H1 (cell line): ENCODE results near the gene MPPED1. TPM values are rescaled to one million over a fixed set of nuclear protein-coding genes. Genes with fewer than 3 reads are reported as not detected.

Experiments
- CTCF ChIA-PET: fragments of 300-600 bp; sonication (Branson Sonifier 250); formaldehyde crosslinking; loops from one replicate; lab custom pipeline; 2021; ENCODE audit not compliant: partially characterized antibody; lab: Charles Lee
- POLR2A ChIA-PET: fragments of 300-600 bp; sonication (Branson Sonifier 250); formaldehyde crosslinking; loops from one replicate; lab custom pipeline; 2021; ENCODE audit warnings: inconsistent platforms; ENCODE audit not compliant: partially characterized antibody; lab: Charles Lee
- DNase-seq, 2 experiments: peaks; one replicate each; pipeline versions ENCODE4 v3.0.0 to v3.0.0-alpha.2; 2010 to 2022; ENCODE audit warnings: low spot score in 2 of 2, low read depth in 1 of 2, mixed read lengths in 1 of 2
- FAIRE-seq: peaks from 2 replicates; lab custom pipeline; 2011; peaks lifted over from hg19 to GRCh38; lab: Jason Lieb, UNC
- H2AFZ ChIP-seq: 2 replicates; pipeline ENCODE4 v1.8.1; 2012; ENCODE audit warnings: low read length, inconsistent platforms
- H2AK5ac ChIP-seq: 2 replicates; pipeline ENCODE4 v1.6.1; 2013; ENCODE audit warnings: low read depth, low read length
- H2BK120ac ChIP-seq: replicated peaks from 2 replicates; pipeline ENCODE3; 2013; ENCODE audit warnings: low read depth, low read length, inconsistent platforms
- H2BK12ac ChIP-seq: 2 replicates; pipeline ENCODE4 v1.6.1; 2013; ENCODE audit warnings: low read depth, low read length
- H2BK15ac ChIP-seq: 2 replicates; pipeline ENCODE4 v1.6.1; 2013; ENCODE audit warnings: low read length
- H2BK20ac ChIP-seq: 2 replicates; pipeline ENCODE4 v1.6.1; 2013; ENCODE audit warnings: low read length
- H2BK5ac ChIP-seq: 2 replicates; pipeline ENCODE4 v1.6.1; 2013; ENCODE audit warnings: low read depth, low read length
- H3K14ac ChIP-seq: 2 replicates; pipeline ENCODE4 v1.6.1; 2013; ENCODE audit warnings: inconsistent platforms; ENCODE audit not compliant: insufficient read length
- H3K18ac ChIP-seq: 2 replicates; pipeline ENCODE4 v1.6.1; 2013; ENCODE audit warnings: low read length; ENCODE audit errors: extremely low read depth
- H3K23ac ChIP-seq: 2 replicates; pipeline ENCODE4 v1.6.1; 2013; ENCODE audit warnings: inconsistent platforms; ENCODE audit not compliant: insufficient read length
- H3K23me2 ChIP-seq: 2 replicates; pipeline ENCODE4 v1.6.1; 2013; ENCODE audit warnings: low read depth, low read length
- H3K27ac ChIP-seq: 2 replicates; pipeline ENCODE4 v1.6.1; 2011; ENCODE audit warnings: low read depth, low read length, inconsistent platforms
- H3K27me3 ChIP-seq, 4 experiments: replicated peaks in 1 of 4; 1 replicate in 1 of 4; 2 replicates in 3 of 4; pipeline versions ENCODE4 v1.6.1 to v1.8.1; 2011 to 2013; ENCODE audit warnings: low read length in 3 of 4, mild to moderate bottlenecking in 3 of 4, inconsistent platforms in 2 of 4, mixed read lengths in 2 of 4, moderate library complexity in 1 of 4; ENCODE audit not compliant: control insufficient read depth in 3 of 4, insufficient read depth in 3 of 4; ENCODE audit errors: extremely low read depth in 1 of 4
- H3K36me3 ChIP-seq, 4 experiments: 2 replicates each; pipeline versions ENCODE4 v1.6.1 to v1.8.1; 2011 to 2013; ENCODE audit warnings: mild to moderate bottlenecking in 4 of 4, low read length in 3 of 4, moderate library complexity in 2 of 4, control low read depth in 1 of 4, inconsistent platforms in 1 of 4; ENCODE audit not compliant: insufficient read depth in 4 of 4, control insufficient read depth in 2 of 4
- H3K4ac ChIP-seq: replicated peaks from 2 replicates; pipeline ENCODE3; 2013; ENCODE audit warnings: low read length, low read depth, mixed read lengths, inconsistent platforms; ENCODE audit not compliant: insufficient read length
- H3K4me1 ChIP-seq, 4 experiments: replicated peaks in 1 of 4; 1 replicate in 1 of 4; 2 replicates in 3 of 4; pipeline versions ENCODE4 v1.6.1 to v1.8.1; 2011 to 2013; ENCODE audit warnings: low read length in 3 of 4, inconsistent platforms in 2 of 4, mixed read lengths in 1 of 4; ENCODE audit not compliant: insufficient read depth in 4 of 4, control insufficient read depth in 3 of 4
- H3K4me2 ChIP-seq, 2 experiments: 2 replicates each; pipeline versions ENCODE4 v1.6.1 to v1.8.1; 2011 to 2013; ENCODE audit warnings: low read depth in 2 of 2, low read length in 2 of 2, control low read depth in 1 of 2, inconsistent platforms in 1 of 2, mild to moderate bottlenecking in 1 of 2; ENCODE audit not compliant: insufficient read depth in 1 of 2
- H3K4me3 ChIP-seq, 4 experiments: fragments of 200-600, 300-600 bp in 1 of 4; sonication (generic), shearing (Covaris generic), sonication (Bioruptor Twin) in 1 of 4; 2 replicates each; pipeline versions ENCODE4 v1.5.1 to v1.8.1; 2011 to 2016; ENCODE audit warnings: low read length in 4 of 4, low read depth in 3 of 4, control low read depth in 2 of 4, inconsistent platforms in 2 of 4, mild to moderate bottlenecking in 2 of 4, mixed read lengths in 1 of 4, moderate library complexity in 1 of 4; ENCODE audit not compliant: insufficient read depth in 2 of 4; ENCODE audit errors: extremely low read depth in 1 of 4
- H3K56ac ChIP-seq: replicated peaks from 2 replicates; pipeline ENCODE3; 2013; ENCODE audit warnings: low read depth, mild to moderate bottlenecking, mixed read lengths, low read length, inconsistent platforms; ENCODE audit not compliant: insufficient read length
- H3K79me1 ChIP-seq: 2 replicates; pipeline ENCODE4 v1.6.1; 2013; ENCODE audit warnings: low read depth, low read length, control low read depth
- H3K79me2 ChIP-seq, 2 experiments: 2 replicates each; pipeline versions ENCODE4 v1.6.1 to v1.8.1; 2012 to 2013; ENCODE audit warnings: low read length in 2 of 2, mild to moderate bottlenecking in 2 of 2, inconsistent platforms in 1 of 2; ENCODE audit not compliant: insufficient read depth in 2 of 2, control insufficient read depth in 1 of 2
- H3K9ac ChIP-seq, 4 experiments: replicated peaks in 1 of 4; 1 replicate in 1 of 4; 2 replicates in 3 of 4; pipeline versions ENCODE4 v1.6.1 to v1.8.1; 2011 to 2013; ENCODE audit warnings: low read depth in 3 of 4, low read length in 3 of 4, control low read depth in 2 of 4, mild to moderate bottlenecking in 2 of 4, moderate library complexity in 2 of 4, inconsistent platforms in 1 of 4; ENCODE audit errors: extremely low read depth in 1 of 4
- H3K9me3 ChIP-seq, 2 experiments: 2 replicates each; pipeline versions ENCODE4 v1.6.1 to v1.8.1; 2012 to 2013; ENCODE audit warnings: mild to moderate bottlenecking in 2 of 2, moderate library complexity in 2 of 2, control low read depth in 1 of 2, inconsistent platforms in 1 of 2, low read depth in 1 of 2, low read length in 1 of 2, mixed read lengths in 1 of 2; ENCODE audit not compliant: insufficient read depth in 2 of 2
- H4K20me1 ChIP-seq, 2 experiments: replicated peaks in 1 of 2; 2 replicates each; pipeline versions ENCODE3 to v1.8.1; 2011 to 2013; ENCODE audit warnings: inconsistent platforms in 2 of 2, low read length in 2 of 2, mild to moderate bottlenecking in 1 of 2; ENCODE audit not compliant: insufficient read depth in 2 of 2, control insufficient read depth in 1 of 2
- H4K5ac ChIP-seq: 2 replicates; pipeline ENCODE4 v1.6.1; 2013; ENCODE audit warnings: low read length, low read depth, mixed read lengths, inconsistent platforms; ENCODE audit not compliant: insufficient read length
- H4K8ac ChIP-seq: 2 replicates; pipeline ENCODE4 v1.8.0; 2013; ENCODE audit warnings: mild to moderate bottlenecking, moderate library complexity, low read length, inconsistent platforms; ENCODE audit not compliant: insufficient read depth; ENCODE audit errors: extremely low read depth
- H4K91ac ChIP-seq: replicated peaks from 2 replicates; pipeline ENCODE3; 2013; ENCODE audit warnings: low read length, mixed read lengths, inconsistent platforms; ENCODE audit not compliant: insufficient read length
- CBX5 ChIP-seq: fragments of 300-800, 300-1000 bp; sonication (generic); IDR thresholded peaks from 2 replicates; pipeline ENCODE4 v1.7.1; 2016; ENCODE audit warnings: antibody characterized with exemption, low read length, low read depth
- CBX8 ChIP-seq: fragments of 300-800, 300-1000 bp; sonication (generic); IDR thresholded peaks from 2 replicates; pipeline ENCODE4 v1.7.1; 2016; ENCODE audit warnings: low read depth, low read length, borderline replicate concordance
- GABPA ChIP-seq: IDR thresholded peaks from 2 replicates; pipeline ENCODE4 v1.6.1; 2011; ENCODE audit warnings: mild to moderate bottlenecking, low read length, moderate library complexity, borderline replicate concordance; ENCODE audit not compliant: insufficient read depth
- SUZ12 ChIP-seq: fragments of 200-600 bp; sonication (generic); IDR thresholded peaks from 2 replicates; pipeline ENCODE4 v1.6.1; 2012; ENCODE audit warnings: mild to moderate bottlenecking, inconsistent platforms, low read length, moderate library complexity, mixed read lengths
- TCF12 ChIP-seq: IDR thresholded peaks from 2 replicates; pipeline ENCODE4 v1.6.1; 2011; ENCODE audit warnings: low read depth, mild to moderate bottlenecking, low read length
- TEAD4 ChIP-seq: IDR thresholded peaks from 2 replicates; pipeline ENCODE4 v1.6.1; 2012; ENCODE audit warnings: low read depth, low read length, inconsistent platforms, mixed read lengths
- WGBS, 2 experiments: shearing (Covaris generic) in 1 of 2; methylation state at CpG; one replicate each; pipeline versions ENCODE4 v1.1.6 to v1.1.7; 2013 to 2015; ENCODE audit warnings: low lambda C conversion rate in 2 of 2, mixed read lengths in 2 of 2, inconsistent platforms in 1 of 2, low coverage in 1 of 2, missing lambda C conversion rate in 1 of 2; ENCODE audit not compliant: insufficient replicate concordance in 2 of 2, insufficient coverage in 1 of 2, insufficient read length in 1 of 2; ENCODE audit errors: extremely low coverage in 1 of 2, missing lambda C conversion rate in 1 of 2; 5-methylcytosine and 5-hydroxymethylcytosine counted together
- polyA plus RNA-seq, 7 experiments: library from polyadenylated mRNA; depleted of rRNA in 3 of 7; stranded (reverse) in 5 of 7; unstranded in 2 of 7; fragments of >200 nt in 5 of 7; fragments of 200-250 nt in 2 of 7; gene quantifications; 1 replicate in 5 of 7; 2 replicates in 1 of 7; 4 replicates in 1 of 7; pipeline versions ENCODE4 v1.2.1 to v1.2.3, GENCODE V29; 2011 to 2013; ENCODE audit warnings: missing spikeins in 2 of 7, mixed read lengths in 2 of 7
- total RNA-seq: library from RNA; stranded (reverse); fragmentation: NEBNext Ultra II Directional; extraction: Animal tissue kit (Norgen Biotek cat#: 25700); gene quantifications from 2 replicates; pipeline ENCODE4 v1.2.1, GENCODE V29; 2021
- TF ChIP-seq, protein P1 (sequence below), 3 experiments: IDR thresholded peaks; 1 replicate in 2 of 3; 2 replicates in 1 of 3; pipeline versions ENCODE4 v1.5.1 to v1.6.1; 2011; ENCODE audit warnings: low read length in 3 of 3, mild to moderate bottlenecking in 3 of 3, inconsistent platforms in 2 of 3, low read depth in 1 of 3, moderate library complexity in 1 of 3; ENCODE audit not compliant: insufficient read depth in 1 of 3; ENCODE audit errors: control extremely low read depth in 1 of 3
- TF ChIP-seq, protein P2 (sequence below): IDR thresholded peaks from 2 replicates; pipeline ENCODE4 v1.6.1; 2011; ENCODE audit warnings: low read length, improper control_type of control experiment

MPPED1 gene
- total and polyA plus RNA-seq, 2 of the 8 experiments (the other 6 are each of a cell fraction or from before 2014, with no cell fraction given) = 0.29 to 0.37 TPM

DNA sequence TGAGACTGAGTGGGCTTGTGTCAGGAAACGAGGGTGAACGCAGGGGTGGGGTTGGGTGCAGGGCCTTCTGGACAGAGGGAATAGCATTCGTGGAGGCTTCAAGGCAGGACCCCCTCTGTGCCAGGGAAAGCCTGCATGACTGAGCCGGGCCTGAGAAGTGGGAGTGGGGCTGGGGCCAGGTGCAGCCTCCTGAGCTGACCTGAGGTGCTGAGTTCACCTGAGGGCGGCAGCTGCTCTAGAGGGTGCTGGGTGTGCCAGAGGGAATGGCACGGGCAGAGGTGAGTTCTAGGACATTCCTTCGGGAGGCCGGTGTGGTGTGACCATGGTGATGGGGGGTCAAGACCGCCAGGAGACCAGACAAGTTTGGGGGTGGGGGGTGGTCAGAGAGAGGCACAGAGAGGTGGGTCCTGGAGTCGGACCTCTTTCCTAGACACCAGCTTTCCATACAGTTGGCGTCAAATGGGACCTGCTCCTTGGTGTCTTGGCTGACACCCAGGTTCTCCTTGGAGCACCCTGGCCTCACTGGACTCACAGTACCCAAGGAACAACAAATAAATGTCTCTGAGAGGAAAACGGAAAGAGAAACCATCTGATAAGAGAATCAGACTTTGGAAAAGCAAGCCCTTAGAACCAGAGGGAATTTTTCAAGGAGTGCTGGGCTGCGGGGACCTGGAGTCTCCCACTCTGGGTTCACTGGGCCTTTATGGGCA lies 7.7 kb downstream of the MPPED1 start:
- Histone ChIP-seq H3K27me3 (no peaks in the 10 kb centered on the region; a peak in 2 of 7 replicates), H2BK120ac (no peak overlapping the region), H3K23me2 (no peaks in the 10 kb centered on the region), H3K14ac (no peak overlapping the region), H3K9me3 (no peaks in the 10 kb centered on the region), H4K5ac (no peak overlapping the region), H3K27ac (no peak overlapping the region), H2BK20ac (no peak overlapping the region), H2BK15ac (no peak overlapping the region), H2AK5ac (no peak overlapping the region), H2AFZ (no peak overlapping the region), H4K91ac (no peak overlapping the region), H3K4ac (no peak overlapping the region), H2BK12ac (no peak overlapping the region), H3K36me3 (no peaks in the 10 kb centered on the region), H3K4me3 (no peak overlapping the region), H2BK5ac (no peak overlapping the region), H4K8ac (peak overlapping the region; percentile 39; the same call in 1 of the 2 replicates), H3K56ac (no peak overlapping the region), H3K23ac (no peak overlapping the region), H3K9ac (no peak overlapping the region), H4K20me1 (peaks cover 0 to 2% of the 10 kb centered on the region in 2 experiments), H3K79me1 (no peaks in the 10 kb centered on the region), H3K18ac (no peak overlapping the region), H3K4me2 (no peak overlapping the region), H3K79me2 (no peaks in the 10 kb centered on the region), H3K4me1 (no peaks in the 10 kb centered on the region; a peak in 1 of 7 replicates)
- POLR2A ChIA-PET = no interaction called here
- no peak for DNase-seq
- 85% methylated on average over 11 of the region's 13 CpGs; no CpG with 5 or more reads in 1 of the 2 experiments for WGBS, 2 experiments
- CTCF ChIA-PET = interaction anchor here (0.7 to 1.3 kb wide), 4 partner anchors 9 to 188 kb away, joined by 3 to 4 read pairs (median 3); no protein-coding TSS in a partner anchor
- FAIRE-seq = no peak
- TF ChIP-seq GABPA = no peak
- TF ChIP-seq TCF12 = no peak
- TF ChIP-seq TEAD4 = no peak
- no peak for TF ChIP-seq SUZ12
- TF ChIP-seq, protein P1, sequence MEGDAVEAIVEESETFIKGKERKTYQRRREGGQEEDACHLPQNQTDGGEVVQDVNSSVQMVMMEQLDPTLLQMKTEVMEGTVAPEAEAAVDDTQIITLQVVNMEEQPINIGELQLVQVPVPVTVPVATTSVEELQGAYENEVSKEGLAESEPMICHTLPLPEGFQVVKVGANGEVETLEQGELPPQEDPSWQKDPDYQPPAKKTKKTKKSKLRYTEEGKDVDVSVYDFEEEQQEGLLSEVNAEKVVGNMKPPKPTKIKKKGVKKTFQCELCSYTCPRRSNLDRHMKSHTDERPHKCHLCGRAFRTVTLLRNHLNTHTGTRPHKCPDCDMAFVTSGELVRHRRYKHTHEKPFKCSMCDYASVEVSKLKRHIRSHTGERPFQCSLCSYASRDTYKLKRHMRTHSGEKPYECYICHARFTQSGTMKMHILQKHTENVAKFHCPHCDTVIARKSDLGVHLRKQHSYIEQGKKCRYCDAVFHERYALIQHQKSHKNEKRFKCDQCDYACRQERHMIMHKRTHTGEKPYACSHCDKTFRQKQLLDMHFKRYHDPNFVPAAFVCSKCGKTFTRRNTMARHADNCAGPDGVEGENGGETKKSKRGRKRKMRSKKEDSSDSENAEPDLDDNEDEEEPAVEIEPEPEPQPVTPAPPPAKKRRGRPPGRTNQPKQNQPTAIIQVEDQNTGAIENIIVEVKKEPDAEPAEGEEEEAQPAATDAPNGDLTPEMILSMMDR (IDR thresholded peaks at IDR 0.05; ENCODE audit: control extremely low read depth in 1 of 3, insufficient read depth in 1 of 3, low read depth in 1 of 3, low read length in 3 of 3) = no peak
- TF ChIP-seq, protein P2, sequence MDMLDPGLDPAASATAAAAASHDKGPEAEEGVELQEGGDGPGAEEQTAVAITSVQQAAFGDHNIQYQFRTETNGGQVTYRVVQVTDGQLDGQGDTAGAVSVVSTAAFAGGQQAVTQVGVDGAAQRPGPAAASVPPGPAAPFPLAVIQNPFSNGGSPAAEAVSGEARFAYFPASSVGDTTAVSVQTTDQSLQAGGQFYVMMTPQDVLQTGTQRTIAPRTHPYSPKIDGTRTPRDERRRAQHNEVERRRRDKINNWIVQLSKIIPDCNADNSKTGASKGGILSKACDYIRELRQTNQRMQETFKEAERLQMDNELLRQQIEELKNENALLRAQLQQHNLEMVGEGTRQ = no peak
- TF ChIP-seq CBX5 = no peak
- no peak for TF ChIP-seq CBX8
